ENCODE results near the gene RSPH6A.

The RSPH6A gene

DNA sequence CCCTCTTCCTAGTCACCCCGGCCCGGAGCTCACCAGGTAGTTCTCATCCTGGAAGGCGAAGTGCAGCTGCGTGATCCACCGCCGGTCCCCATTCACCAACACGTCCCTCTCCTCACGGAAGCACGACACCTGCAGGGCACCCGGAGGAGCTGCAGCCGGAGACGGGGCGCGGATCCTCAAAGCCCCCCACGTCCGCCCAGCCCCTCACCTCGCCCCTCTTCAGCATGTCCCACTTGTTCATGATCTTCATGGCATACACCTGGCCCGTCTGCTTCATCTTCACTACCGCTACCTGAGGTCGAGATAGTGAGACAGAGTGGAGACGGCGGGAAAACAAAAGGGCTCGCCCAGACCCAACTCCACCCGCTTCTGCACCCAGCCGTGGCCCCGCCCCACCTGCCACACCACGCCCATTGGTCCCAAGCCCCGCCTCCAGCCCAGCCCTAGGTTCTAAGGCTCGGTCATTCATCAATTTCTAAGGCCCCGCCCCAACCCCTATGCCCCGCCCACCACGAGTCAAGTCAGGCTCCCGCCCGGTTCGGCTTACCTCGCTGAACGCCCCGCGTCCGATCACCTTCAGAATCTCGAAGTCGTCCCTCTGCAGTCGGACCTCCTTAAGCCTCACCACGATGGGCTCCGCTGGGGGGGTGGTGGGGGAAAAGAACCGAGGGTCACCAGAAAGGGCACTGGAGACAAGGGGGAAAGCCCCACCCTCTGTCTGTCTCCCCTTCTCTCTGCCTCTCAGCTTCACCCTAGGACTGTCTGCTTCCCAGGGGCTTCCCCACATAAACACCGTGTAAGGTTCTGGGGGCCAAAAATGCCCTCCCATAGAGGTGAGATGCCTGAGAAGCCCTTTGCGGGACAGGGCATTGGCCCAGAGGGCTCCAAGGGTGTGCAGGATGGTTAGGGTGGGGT lies 35.6 kb downstream of the RSPH6A start:
- DNase-seq, result peak; percentile 64 to 92 (median 77)

DNA sequence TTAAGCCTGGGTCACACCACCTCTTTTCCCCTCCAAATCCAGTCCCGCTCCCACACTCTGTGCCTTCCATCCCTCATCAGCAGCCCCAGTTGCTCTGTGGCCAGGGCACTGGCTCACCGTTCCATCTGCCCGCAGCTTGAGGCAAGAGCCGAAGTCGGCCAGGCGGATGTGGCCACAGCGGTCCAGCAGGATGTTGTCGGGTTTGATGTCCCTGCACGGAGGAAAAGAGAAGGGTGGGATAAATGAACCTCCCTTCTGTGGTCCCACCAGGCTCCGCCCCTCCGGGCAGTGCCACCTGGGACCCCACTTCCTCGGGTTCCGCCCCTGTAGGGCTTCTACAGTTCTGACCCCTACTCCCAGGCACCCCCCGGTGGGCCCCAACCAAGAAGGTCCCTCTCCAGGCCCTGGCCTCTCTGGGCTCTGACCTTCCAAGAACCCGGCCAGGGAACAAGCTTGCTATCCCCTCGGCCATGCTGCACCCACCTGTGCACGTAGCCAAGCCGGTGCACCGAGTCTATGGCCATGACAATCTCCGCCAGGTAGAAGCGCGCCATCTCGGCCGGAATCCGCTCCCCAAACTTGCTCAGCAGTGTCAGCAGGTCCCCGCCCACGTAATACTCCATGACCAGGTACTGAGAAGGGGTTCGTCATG lies 37.0 kb downstream of the RSPH6A start:
- DNase-seq, result no peak

DNA sequence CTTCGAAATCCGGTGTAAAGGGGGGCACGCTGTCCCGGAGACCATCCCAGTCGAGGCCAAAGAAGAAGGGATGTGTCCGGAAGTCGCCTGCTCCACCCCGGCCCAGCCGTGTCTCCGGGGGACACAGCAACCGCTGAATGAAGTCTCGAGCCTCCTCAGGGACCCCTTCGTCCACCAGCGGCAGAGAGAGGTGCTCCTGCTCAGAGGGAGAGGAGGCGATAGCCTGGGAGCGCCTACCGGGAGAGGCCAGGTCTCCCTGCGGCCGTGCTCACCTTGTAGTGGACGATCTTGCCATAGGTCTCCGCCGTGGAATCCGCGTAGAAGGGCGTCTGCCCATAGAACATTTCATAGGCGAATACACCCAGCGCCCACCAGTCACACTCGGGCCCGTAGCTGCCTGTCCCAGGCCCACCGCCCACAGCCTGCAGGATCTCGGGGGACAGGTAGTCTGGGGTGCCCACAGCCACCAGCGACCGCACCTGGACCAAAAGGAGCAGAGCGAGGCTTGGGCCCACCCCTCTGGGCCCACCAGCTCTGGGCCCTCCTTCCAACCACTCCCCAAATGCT lies 37.6 kb downstream of the RSPH6A start:
- DNase-seq, result no peak

DNA sequence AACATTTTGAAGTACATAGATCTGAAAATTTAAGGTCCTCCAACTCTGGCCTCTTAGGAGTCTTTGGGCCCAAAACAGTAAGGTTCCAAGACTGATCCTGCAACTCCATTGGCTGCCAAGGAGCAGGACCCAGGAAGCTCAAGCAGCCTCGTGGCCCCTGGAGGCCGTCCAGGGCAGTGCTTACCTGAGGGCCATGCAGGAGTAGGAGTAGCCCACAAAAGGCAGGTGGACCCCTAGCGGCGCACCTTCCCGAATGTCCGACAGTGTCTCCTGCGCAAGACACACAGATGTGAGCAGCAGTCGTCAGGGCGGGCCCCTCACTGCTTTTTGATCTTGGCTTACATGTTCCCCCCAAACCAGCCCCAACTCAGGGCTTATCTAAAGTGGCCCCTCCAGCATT lies 40.3 kb downstream of the RSPH6A start:
- no peak for DNase-seq

DNA sequence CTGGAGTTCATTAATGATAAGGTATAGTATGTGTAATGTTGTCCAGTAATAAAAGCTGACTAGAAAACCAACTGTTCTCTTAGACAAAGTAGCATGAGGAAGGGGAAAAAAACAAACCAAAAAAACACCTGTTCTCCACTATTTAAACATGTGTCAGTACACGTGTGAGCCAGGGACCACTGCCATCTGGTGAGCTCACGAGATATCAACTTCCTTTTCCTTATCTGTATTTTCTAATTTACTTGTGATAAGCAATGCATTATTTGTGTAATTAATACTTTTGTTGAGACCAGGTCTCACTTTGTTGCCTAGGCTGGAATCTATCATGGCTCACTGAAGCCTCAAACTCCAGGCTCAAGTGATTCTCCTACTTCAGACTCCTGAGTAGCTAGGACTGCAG lies 41.7 kb downstream of the RSPH6A start:
- DNase-seq, result no peak

DNA sequence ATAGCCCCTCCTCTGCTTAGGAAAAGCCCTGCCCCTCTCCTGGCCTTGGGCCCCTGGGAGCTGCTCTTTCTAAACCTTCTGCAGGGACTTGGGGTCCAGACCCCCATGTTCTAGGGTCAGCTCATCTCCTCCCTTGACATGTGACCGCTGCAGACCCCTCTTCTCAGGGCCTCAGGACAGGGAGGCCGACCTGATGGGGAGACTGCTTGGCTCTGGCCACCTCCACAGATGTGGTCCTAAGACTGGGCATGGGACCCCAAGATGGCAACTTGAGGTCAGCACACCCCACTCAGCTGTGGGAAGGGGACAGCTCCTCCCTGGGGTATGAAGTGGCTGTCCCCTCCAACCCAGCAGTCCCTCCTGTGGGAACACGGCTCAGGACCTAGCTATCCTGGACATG lies 42.2 kb downstream of the RSPH6A start:
- DNase-seq, result no peak

DNA sequence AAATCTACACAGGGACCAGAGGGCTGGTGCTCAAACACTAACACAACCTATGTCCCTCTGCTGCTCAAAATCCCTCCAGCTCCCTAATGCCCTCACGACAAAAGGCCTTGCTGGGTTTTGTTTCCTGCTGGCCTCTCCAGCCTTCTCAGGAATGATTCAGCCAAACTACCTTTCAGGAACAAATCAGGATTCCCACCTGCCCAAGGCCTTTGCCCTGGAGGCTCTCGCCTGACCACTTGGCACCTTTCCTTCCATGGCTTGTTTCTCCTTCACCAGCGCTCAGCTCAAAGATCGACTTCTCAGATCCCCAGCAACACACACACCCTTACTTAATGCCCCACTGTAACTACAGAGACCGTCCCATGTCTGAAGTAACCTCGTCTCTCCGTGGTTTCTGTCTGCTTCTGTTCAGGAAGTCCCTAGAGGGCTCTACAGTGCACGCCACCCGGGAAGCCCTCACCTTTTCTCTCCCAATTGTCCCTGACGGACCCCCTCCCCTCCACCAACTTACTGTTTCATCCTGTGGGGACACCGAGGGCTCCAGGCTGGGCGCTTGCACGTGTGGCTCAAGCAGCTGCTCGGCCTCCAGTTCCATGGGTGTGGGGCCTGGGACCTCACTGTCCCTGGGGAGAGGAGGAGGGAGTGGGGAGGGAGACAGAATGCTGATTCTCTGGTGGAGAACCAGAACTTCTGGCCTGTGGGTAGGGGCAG lies 42.8 kb downstream of the RSPH6A start:
- no peak for DNase-seq

DNA sequence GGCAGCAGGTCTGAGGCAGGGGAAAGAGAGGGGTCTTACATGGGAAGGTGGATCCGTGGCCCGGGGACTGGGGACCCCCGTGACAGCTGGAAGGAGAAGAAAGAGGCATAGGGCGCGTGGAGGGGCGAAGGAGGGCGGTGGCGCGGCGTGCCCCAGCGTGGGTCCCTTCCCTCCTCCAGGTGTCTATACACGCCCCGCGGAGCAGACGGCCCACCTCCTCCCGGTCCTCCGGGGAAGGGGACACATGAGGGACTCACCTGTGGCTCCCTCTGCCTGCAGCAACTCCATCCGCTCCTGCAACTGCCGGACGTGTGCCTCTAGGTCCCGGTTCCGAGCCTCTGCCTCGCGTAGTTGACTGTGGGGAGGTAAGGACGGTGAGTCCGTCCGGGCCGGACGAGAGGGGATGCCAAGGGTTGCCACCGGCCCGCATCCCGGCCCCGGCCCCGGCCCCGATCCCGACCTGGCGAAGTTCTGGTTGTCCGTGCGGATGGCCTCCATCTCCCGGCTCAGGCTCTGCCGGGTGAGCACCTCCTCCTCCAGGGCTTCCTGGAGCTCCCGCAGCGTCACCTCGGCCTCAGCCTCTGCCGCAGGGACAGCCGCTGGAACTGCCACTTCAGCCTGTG lies 43.7 kb downstream of the RSPH6A start:
- DNase-seq, result no peak

DNA sequence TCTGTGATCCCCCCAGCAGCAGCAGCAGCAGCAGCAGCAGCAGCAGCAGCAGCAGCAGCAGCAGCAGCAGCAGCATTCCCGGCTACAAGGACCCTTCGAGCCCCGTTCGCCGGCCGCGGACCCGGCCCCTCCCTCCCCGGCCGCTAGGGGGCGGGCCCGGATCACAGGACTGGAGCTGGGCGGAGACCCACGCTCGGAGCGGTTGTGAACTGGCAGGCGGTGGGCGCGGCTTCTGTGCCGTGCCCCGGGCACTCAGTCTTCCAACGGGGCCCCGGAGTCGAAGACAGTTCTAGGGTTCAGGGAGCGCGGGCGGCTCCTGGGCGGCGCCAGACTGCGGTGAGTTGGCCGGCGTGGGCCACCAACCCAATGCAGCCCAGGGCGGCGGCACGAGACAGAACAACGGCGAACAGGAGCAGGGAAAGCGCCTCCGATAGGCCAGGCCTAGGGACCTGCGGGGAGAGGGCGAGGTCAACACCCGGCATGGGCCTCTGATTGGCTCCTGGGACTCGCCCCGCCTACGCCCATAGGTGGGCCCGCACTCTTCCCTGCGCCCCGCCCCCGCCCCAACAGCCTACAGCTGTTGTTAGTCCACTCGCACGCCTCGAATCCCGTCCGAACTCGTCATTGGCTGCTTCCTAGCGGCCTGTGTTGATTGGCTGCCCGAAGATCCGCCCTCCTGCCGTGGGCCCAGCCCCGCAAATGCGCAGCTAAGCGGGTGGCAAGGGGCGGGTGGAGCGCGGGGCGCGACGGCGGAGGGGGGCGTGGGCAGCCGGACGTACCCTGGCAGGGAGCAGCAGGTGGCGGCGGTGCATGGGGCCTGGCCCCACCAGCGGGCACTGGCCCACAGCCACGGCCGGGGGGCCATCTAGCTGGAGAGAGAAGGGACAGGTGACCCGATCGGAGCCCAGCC lies 44.7 kb downstream of the RSPH6A start:
- DNase-seq, result peak; percentile 81 to 96 (median 88)

DNA sequence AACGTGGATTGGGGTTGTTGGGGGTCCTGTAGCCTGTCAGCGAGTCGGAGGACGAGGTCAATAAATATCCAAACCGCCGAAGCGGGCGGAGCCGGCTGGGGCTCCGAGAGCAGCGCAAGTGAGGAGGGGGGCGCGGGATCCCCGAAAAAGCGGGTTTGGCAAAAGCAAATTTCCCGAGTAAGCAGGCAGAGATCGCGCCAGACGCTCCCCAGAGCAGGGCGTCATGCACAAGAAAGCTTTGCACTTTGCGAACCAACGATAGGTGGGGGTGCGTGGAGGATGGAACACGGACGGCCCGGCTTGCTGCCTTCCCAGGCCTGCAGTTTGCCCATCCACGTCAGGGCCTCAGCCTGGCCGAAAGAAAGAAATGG lies 45.3 kb downstream of the RSPH6A start:
- DNase-seq, result peak; percentile 38 to 75 (median 54)

DNA sequence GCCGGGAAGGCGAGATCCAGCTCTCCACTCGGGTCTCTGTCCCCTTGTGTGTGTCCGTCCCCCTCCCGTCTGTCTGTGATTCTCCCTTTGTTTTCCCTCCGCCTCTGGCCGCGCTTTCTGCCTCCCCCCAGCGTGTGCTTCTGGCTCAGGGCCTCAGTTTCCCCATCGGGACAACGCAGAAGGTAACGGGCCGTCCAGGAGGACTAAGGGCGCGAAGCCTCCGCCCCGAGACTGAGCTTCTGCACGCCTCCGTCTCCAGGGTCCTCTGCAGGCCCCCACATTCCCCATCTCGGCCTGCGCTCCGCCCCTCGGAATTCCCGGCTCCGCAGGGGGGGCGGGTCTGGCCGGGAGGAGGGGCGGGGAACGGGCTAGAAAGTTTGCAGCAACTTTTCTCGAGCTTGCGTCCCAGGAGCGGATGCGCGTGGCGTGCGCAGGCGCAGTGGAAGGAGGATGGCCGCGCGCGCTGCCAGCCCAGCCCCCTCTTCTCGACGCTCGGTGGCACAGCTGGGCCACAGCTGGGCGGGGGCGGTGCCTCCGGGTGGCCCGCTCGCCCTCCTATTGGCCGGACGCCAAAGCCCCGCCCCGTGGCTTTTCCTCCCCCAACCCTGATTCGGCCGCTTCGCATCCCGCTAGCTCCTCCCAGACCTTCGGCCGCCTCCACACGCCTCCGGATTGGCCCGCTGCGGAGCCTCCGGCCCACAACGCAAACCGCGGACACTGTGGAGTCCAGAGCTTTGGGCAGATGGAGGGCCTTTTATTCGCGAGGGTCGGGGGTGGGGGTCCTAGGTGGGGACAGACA lies 45.9 kb downstream of the RSPH6A start, which contains the start of gene SIX5:
Gene SIX5, minus strand, starts transcription at position 269 of the 799 bp plus-strand sequence. CDS start 408 bp downstream, outside the sequence.
- peak; percentile 89 to 99 (median 91) for DNase-seq

DNA sequence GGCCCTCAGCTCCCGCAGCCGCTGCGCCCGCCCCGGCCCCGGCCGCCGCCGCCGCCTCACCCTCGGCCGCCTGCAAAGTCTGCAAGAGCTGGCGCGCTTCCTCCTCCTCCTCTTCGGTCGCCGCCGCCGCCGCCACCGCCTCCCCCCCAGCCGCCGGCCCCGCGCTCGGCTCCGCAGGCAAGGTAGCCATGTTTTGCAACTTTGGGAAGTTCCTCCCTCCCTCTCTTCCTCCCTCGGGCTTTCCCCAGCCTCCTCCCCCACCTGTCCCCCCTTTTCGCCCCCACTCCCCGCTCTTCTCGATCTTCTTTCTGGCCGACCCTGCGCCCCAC lies 46.5 kb downstream of the RSPH6A start:
- peak in 2 of 5 donors; percentile 28 to 33 for DNase-seq

DNA sequence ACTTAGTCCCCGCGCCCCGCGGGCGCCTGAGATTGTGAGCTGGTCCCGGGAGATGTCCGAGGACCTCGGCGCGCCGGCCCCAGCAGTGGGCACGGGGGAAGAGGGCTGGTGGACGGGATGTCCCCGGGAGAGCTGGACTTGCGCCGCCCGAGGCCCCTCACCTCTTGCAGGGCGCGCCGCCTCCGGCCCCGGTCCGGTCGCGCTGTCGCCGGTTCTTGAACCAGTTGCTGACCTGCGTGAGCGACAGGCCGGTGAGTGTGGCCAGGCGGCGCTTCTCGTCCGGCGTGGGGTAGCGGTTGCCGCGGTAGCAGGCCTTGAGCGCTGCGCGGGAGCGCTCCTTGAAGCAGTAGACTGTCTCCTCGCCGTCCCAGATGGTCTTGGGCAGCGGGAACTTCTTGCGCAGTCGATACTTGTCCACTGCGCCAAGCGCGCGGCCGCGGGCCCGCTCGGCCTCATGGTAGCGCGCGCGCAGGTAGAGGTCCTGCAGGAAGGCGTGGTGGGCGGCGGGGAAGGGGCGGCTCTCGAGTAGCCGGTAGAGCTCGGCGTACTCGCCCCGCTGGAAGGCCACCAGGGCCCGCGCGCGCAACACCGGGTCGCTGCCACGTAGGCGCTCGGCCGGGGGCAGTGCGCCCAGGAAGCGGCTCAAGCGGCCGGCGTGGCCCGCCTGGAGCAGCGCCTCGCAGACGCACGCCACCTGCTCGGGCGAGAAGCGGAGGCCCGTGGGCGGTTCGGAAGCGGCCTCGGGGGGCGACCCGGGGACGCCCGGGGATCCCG lies 47.0 kb downstream of the RSPH6A start:
- peak in 1 of 5 donors; percentile 34 for DNase-seq

DNA sequence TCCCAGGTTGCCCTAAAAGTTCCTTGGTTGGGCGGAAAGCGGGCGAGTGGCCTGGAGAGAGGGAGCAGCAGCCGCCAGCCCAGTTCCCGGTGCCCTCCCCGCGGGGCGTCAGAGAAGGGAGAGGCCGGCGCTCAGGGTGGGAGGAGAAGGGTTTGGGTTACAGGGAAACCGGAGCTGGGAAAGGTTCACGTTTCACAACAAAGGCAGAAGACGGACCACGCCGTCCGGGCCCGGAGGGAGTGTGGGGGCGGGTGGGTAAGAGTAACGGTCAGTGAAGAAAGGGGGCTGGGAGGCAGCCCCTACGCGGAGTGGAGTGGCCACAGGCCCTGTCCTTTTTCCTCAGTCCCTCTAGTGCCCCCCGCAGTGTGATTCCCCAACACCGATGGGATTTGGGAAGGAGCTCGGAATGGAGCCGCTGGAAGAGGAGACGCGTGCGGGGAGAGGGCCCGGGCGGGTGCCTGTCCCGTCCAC lies 47.7 kb downstream of the RSPH6A start:
- DNase-seq, result no peak

DNA sequence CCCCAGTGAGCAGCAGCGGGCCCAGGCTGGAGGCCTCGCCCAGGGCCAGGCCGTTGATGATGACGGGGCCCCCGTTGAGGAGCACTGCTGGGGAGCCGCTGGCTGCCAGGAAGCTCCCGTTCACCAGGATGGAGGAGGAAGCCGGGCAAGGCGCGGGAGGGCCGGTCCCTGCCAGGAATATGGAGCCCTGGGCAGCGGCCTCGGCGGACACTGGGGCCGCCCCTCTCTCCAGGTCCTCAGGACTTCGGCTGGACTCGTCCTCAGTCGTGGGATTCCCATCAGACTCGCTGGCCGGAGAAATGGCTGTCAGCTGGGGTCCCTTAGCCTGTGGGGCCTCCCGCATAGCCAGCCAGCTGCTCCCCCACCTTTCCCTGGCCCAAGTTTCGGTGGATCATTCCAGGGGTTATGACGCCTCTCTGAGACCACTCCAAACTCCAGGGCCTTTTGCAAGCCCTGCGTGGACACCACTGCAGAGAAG lies 48.2 kb downstream of the RSPH6A start:
- no peak for DNase-seq

DNA sequence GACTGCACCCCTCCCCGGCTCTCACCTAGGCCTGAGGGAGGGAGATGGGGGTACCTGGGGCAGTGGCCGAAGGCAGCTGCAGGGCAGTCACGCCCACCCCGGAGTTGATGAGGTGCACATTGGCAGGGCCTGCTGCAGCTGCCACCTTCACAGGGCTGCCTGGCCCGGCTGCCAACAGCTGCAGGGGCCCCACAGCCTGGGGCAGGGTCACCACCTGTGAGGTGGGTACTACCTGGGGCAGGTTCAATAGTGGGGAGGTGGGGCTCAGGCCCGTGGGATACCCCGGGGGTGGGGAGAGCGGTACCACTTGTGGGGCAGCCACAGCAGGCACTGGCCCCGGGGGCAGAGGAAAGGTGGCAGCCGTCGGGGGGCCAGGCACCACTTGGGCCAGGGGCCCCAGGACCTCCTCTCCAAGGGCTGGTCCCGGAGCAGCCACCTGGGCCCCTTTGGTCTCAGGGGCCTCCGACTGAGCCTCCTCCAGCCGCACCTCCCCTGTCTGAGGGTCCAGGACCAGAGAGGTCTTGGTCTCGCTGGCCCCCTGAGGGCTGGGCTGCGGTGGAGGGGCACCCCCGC lies 48.7 kb downstream of the RSPH6A start:
- DNase-seq, result no peak

DNA sequence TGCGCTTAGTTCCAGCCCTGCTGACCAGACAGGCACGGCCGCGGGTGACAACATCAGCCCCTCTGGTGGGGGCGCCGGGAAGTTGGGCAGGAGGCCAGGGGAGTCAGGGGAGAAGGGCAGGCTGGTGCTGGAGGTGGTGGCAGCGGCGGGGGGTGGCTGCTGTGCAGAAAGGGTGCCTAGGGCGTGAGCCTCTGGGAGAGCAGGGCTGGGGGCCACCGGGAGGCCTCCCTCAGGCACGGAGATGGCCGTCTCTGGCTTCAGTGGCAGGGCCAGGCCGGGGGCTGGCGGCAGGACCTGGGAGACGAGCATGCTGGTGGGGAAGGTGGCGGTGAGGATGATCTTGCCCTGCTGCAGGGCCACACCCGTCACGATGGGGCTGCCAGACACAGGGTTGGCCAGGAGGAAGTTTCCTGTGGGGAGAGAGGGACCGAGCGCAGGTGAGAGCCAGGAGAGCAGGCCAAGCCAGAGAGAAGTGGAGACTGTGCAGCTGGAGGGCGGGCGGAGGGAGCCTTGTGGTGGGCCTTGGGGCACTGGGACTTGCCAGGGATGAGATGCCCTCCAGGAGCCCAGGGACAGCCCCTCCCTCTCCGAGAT lies 49.3 kb downstream of the RSPH6A start:
- no peak for DNase-seq

DNA sequence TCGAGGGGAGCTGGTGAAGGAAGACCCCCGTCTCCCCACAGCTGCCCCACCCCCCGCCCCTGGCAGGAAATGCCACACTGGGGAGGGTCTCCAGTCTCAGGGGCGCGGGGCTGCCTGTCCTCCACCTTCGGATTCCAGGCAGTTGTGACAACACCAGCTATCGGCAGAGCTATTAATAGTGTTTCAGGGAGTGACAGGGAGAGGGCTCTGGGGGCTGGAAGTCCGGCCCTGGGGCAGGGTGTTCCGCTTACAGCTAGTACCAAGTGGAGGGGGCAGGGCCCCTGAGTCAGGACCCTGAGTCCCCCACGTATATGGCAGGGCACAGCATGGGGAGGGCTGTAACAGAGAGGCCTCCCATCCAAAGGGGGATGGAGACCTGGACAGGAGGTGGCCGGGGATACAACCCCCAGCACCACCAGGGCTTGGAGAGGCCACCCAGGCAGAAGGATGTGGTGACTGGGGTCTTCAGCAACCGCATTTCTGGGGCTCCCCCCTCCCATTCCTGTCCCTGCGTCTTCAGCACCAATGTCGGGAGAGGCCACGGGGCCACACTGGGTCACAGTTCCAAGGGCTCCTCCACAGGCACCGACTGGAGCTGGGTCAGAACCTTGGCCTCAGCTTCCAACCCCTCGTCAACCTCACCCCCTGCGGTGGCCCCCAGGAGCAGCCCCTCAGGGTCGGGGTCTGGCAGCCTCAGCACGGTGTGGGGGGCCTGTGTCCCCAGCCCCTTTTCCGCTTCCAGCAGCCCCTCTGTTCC lies 50.0 kb downstream of the RSPH6A start:
- DNase-seq, result no peak
